Lower lobe of right lung (tissue), 2 donors: ENCODE results near the gene SLC9C2. TPM values are rescaled to one million over a fixed set of nuclear protein-coding genes. Genes with fewer than 3 reads are reported as not detected.

ENCODE experiments used
- ATAC-seq, 2 donors: fragments of 200-7000 bp; cut with Tn5 transposase; one replicate each; pipeline ENCODE4 v1.9.1; 2020 to 2022; ENCODE audit warnings: mild to moderate bottlenecking in 2 of 2, moderate library complexity in 2 of 2
- DNase-seq: peaks from one replicate; pipeline ENCODE4 v3.0.0-alpha.2; 2020
- H3K27ac ChIP-seq: fragments of 200-600 bp; one replicate; pipeline ENCODE4 v1.8.0; 2022
- H3K27me3 ChIP-seq: fragments of 200-600 bp; one replicate; pipeline ENCODE4 v1.8.0; 2022; ENCODE audit warnings: low read depth
- H3K36me3 ChIP-seq: fragments of 200-600 bp; one replicate; pipeline ENCODE4 v1.8.0; 2022; ENCODE audit warnings: mild to moderate bottlenecking
- H3K4me1 ChIP-seq: fragments of 200-600 bp; one replicate; pipeline ENCODE4 v1.8.0; 2022
- H3K4me3 ChIP-seq: fragments of 200-600 bp; one replicate; pipeline ENCODE4 v1.8.0; 2022; ENCODE audit warnings: mild to moderate bottlenecking
- H3K9me3 ChIP-seq: fragments of 200-600 bp; one replicate; pipeline ENCODE4 v1.8.0; 2022
- intact Hi-C: fragments of 100-400 bp; cut with DNase I; formaldehyde crosslinking; loops from one replicate; pipeline ENCODE4 v1.11.0; 2022
- total RNA-seq: library from RNA; stranded (reverse); fragmentation: NEBNext Ultra II Directional; extraction: Animal tissue kit (Norgen Biotek cat#: 25700); gene quantifications from one replicate; pipeline ENCODE4 v1.2.1, GENCODE V29; 2021
- TF ChIP-seq, protein P1 (sequence below): fragments of 200-600 bp; IDR thresholded peaks from one replicate; pipeline ENCODE4 v1.8.0; 2022; ENCODE audit warnings: antibody characterized with exemption, mild to moderate bottlenecking
- donor health status: DM: no; HTN: yes; CAD: no; lungs with severe emphysema.

Gene SLC9C2
- total RNA-seq, 1 donor from 2014 or later: 1.4 TPM

- Histone ChIP-seq H3K4me3 (no peak overlapping the region), H3K4me1 (no peaks in the 10 kb centered on the region), H3K36me3 (no peaks in the 10 kb centered on the region), H3K9me3 (no peaks in the 10 kb centered on the region), H3K27ac (no peak overlapping the region), H3K27me3 (no peaks in the 10 kb centered on the region)
- ATAC-seq (no peak), DNase-seq (no peak)
- intact Hi-C loops: no loop called here
- TF ChIP-seq, protein P1, sequence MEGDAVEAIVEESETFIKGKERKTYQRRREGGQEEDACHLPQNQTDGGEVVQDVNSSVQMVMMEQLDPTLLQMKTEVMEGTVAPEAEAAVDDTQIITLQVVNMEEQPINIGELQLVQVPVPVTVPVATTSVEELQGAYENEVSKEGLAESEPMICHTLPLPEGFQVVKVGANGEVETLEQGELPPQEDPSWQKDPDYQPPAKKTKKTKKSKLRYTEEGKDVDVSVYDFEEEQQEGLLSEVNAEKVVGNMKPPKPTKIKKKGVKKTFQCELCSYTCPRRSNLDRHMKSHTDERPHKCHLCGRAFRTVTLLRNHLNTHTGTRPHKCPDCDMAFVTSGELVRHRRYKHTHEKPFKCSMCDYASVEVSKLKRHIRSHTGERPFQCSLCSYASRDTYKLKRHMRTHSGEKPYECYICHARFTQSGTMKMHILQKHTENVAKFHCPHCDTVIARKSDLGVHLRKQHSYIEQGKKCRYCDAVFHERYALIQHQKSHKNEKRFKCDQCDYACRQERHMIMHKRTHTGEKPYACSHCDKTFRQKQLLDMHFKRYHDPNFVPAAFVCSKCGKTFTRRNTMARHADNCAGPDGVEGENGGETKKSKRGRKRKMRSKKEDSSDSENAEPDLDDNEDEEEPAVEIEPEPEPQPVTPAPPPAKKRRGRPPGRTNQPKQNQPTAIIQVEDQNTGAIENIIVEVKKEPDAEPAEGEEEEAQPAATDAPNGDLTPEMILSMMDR: no peak
These were observed 42.5 kb downstream of the SLC9C2 start for GRCh38 chr1:173560285-173560880.

DNA sequence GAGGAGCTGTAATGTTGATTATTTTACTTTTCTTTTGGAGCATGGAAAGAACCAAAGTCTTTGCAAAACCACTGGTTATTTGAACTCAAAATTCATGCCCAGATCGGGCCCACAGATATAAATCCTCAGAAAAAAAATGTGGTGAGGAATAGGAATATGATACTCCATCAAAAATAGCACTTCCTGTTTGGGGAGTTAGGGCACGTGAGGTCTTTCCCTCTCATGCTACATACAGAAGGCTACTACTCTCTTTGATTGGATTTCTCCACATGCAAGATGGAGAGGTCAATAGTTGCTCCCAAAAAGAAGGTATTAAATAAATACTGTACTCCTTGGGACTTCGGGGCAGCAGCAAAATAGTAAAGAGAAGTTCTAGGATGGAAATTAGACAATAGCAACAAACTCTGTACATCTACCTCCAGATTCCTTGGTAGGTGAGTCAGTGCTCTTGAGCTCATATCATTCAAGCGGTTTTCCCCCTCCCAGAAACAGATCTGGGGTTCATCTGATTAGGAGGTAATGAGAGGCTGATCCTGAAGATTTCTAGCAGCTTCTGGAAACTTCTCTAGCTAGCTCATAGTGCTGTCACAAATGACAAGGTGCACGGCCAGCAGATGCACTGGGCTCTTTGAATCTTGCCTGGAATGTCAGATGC lies 47.1 kb downstream of the SLC9C2 start:
- Histone ChIP-seq H3K4me1 (no peaks in the 10 kb centered on the region), H3K9me3 (no peaks in the 10 kb centered on the region), H3K4me3 (no peak overlapping the region), H3K27me3 (no peaks in the 10 kb centered on the region), H3K27ac (no peak overlapping the region), H3K36me3 (no peaks in the 10 kb centered on the region)
- intact Hi-C loops: no loop called here
- ATAC-seq (no peak), DNase-seq (no peak)
- TF ChIP-seq, protein P1: no peak

GRCh38 chr1:173554541-173555250 lies 48.2 kb downstream of the SLC9C2 start:
- Histone ChIP-seq H3K36me3 (no peaks in the 10 kb centered on the region), H3K27ac (no peak overlapping the region), H3K9me3 (no peaks in the 10 kb centered on the region), H3K27me3 (no peaks in the 10 kb centered on the region), H3K4me3 (no peak overlapping the region), H3K4me1 (no peaks in the 10 kb centered on the region)
- DNase-seq (no peak), ATAC-seq (no peak)
- intact Hi-C loops: no loop called here
- TF ChIP-seq, protein P1: no peak

GRCh38 chr1:173554089-173554488 lies 48.8 kb downstream of the SLC9C2 start:
- TF ChIP-seq, protein P1: no peak
- Histone ChIP-seq H3K27me3 (no peaks in the 10 kb centered on the region), H3K36me3 (no peaks in the 10 kb centered on the region), H3K27ac (no peak overlapping the region), H3K4me3 (no peak overlapping the region), H3K9me3 (no peaks in the 10 kb centered on the region), H3K4me1 (no peaks in the 10 kb centered on the region)
- no peak for DNase-seq
- intact Hi-C loops: no loop called here
- ATAC-seq: no peak

DNA sequence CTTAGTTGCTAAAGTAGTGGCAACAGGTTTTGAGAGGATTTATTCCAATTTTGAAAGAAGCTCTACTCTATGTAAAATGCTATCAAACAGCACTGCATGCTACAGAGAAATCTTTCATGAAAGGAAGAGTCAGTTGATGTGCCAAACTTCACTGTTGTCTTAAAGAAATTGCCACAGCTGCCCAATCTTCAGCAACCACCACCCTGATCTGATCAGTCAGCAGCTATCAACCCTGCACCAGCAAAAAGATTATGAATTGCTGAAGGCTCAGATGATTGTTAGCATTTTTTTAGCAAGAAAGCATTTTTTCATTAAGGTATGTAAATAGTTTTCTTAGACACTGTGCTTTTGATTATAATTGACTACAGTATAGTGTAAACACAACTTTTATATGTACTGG lies 49.6 kb downstream of the SLC9C2 start:
- Histone ChIP-seq H3K27ac (no peak overlapping the region), H3K36me3 (no peaks in the 10 kb centered on the region), H3K4me3 (no peak overlapping the region), H3K4me1 (no peaks in the 10 kb centered on the region), H3K27me3 (no peaks in the 10 kb centered on the region), H3K9me3 (no peaks in the 10 kb centered on the region)
- ATAC-seq (no peak), DNase-seq (no peak)
- TF ChIP-seq, protein P1: no peak
- intact Hi-C loops: no loop called here
